HFF-Myc (cell line): ENCODE results near the gene KCNJ5.

ENCODE experiments used
- DNase-seq: peaks from one replicate; pipeline ENCODE4 v3.0.0-alpha.2; 2011; ENCODE audit warnings: low read depth; ENCODE audit errors: extremely low read depth
- H3K4me3 ChIP-seq: replicated peaks from 2 replicates; pipeline ENCODE4 v1.5.1; 2011; ENCODE audit warnings: low read depth, mild to moderate bottlenecking, control low read depth, low read length
- TF ChIP-seq, protein P1 (sequence below): IDR thresholded peaks from 2 replicates; pipeline ENCODE4 v1.5.1; 2012; ENCODE audit warnings: mild to moderate bottlenecking, low read depth, low read length, control low read depth; ENCODE audit errors: missing control alignments

The KCNJ5 gene

DNA sequence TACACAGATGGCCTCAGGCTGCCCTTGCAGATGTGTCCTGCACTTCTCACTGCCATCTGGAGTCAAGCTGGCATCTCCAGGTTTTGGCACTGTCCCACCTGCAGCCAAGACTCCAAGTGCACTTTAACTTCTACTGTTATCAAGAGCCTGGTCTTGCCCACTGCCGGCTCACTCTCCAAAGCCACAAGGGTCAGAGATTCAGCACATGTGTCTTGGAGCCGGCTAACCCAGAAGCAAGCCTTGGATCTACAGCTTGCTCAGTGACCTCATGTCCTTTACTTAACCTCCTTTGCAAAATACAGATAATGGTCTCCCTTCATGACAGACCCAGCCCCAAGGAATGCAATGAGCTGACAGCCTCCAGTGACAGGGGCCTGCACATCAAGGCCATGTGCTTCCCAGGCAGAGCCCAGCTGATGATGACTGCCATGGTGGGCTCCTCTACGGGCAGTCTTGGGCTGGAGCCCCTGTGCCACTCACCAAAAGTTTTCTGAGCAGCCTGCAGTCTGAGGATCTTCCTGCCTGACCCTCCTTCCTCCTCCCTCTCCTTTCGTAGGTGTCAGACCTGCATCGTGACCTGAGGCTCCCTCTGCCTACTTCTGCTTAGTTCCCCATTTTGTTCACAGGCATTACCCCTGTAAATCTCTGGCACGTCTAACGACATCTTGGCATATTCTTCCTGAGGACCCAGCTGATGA lies 42.5 kb downstream of the KCNJ5 start:
- no peak overlapping the region for H3K4me3 ChIP-seq
- peak; percentile 35 for DNase-seq
- TF ChIP-seq, protein P1, sequence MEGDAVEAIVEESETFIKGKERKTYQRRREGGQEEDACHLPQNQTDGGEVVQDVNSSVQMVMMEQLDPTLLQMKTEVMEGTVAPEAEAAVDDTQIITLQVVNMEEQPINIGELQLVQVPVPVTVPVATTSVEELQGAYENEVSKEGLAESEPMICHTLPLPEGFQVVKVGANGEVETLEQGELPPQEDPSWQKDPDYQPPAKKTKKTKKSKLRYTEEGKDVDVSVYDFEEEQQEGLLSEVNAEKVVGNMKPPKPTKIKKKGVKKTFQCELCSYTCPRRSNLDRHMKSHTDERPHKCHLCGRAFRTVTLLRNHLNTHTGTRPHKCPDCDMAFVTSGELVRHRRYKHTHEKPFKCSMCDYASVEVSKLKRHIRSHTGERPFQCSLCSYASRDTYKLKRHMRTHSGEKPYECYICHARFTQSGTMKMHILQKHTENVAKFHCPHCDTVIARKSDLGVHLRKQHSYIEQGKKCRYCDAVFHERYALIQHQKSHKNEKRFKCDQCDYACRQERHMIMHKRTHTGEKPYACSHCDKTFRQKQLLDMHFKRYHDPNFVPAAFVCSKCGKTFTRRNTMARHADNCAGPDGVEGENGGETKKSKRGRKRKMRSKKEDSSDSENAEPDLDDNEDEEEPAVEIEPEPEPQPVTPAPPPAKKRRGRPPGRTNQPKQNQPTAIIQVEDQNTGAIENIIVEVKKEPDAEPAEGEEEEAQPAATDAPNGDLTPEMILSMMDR: no peak

DNA sequence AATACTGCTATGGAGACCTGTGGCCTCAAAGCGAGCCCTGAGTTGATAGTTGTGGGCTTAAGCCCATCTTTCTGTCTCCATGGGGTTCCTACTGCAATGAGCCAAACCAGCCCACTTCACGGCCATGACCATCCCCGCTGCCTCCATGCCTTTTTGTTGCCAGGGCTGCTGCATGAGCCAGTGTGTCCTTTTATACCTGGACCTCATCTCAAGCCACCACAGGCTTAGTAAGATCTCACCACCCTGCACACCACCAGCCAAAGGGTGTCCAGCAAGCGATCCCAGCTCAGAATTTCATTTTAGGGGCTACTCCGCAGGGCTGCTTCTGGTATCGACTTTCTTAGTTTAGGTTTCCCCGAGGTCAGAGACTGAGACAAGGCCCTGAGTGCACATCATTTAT lies 43.2 kb downstream of the KCNJ5 start:
- TF ChIP-seq, protein P1: no peak
- DNase-seq: no peak
- H3K4me3 ChIP-seq: no peak overlapping the region

DNA sequence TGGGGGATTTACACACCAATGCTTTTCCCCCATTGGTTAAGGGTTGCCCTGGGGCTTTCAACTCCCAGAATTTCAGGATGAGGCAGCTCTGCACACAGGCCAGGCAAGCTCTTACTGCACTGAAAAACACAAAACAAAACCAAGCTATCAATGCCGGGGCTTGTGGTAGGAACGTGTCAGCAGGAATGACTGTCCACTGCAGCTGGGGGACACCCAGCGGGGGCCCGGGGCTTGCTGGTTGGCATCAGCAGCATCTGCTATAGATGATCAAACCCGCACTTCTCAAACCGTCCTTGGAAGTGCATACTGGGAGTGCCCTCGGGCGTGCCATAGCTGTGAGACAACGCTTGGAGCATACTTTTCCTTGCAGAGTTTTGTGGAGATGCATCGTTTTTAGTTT lies 43.8 kb downstream of the KCNJ5 start:
- DNase-seq: no peak
- H3K4me3 ChIP-seq: no peak overlapping the region
- TF ChIP-seq, protein P1: no peak

DNA sequence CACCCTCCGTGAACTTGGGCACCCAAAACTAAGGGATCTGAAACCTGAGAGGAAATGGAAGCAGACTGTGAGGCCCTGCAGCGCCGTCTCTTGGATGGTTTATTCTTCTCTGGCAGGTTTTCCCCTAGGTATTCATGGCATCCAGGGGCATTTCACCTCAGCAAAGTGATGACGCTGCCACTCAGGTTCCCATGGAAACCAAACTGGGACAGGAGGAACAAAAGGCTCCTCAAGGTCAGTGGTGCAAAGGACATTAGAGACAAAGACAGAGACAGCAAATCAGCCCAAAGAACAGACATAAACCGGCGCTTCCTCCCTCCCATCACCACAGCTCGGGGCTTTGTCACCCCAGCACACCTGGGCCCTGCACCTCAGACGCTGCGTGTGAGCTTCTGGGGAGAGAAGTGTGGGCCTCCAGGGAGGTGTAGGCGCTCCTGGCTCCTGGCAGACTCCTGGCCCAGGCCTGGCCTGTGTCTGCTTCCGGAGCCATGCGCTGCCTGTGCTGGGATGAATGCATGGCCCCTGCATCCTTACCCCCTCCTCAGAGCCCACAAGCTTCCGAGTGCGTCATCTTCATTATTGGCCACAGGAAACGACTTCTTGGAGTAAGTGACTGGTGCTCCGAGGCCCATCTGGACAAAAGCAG lies 45.6 kb downstream of the KCNJ5 start:
- no peak overlapping the region for H3K4me3 ChIP-seq
- no peak for DNase-seq
- TF ChIP-seq, protein P1: no peak

DNA sequence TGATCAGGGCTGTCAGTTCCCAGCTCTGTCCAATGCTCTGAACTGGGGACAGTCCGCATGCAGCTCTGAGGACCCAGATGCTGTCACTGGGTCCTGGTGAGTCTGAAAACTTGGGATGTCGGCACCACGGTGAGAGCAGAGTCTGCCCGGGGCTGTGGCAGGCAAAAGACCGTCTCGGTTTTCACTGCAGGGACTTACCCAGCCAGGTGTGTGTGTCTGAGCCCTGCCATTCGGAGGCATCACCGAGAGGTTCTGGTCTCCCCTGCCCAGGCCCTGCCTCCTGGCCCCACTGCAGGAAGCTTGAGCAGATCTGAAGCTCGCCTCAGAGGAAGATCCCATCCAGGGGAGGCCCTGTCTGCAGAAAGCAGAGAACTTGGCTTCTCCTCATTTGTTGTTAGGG lies 46.3 kb downstream of the KCNJ5 start:
- TF ChIP-seq, protein P1: no peak
- no peak overlapping the region for H3K4me3 ChIP-seq
- DNase-seq: no peak

DNA sequence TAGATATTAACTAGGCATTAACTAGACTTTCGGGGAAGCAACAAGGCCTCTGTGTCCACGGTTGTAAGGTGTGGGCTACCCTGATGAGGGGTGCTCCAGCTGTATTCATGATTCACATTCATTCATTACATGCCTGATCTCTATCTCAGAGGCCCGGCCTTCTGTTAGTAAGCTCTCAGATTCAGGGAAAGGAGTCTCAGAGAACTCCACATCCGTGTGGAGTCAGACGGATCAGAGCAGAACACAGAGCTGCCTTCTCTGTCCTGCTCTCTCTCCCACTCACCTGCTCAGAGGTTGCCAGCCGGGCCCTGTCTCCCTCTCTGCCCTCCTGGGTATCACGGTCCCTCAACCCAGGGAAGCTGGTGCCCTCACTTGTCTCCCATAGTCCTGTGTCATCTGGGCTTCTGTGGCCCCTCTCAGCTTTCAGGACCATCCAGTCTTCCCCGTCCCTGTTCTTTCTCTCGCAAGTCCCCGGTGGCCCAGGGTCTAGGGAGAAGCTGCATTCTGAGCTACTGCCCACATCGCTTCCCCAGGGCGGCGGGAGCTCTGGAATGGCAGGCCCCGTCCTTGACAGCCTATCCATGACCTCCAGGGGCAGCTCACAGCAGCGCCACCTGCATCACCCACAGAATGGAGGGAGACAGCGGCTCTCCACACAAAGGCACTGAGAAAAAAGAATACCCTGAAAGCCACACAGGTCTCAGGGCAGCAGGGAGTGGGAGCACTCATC lies 47.2 kb downstream of the KCNJ5 start:
- no peak overlapping the region for H3K4me3 ChIP-seq
- TF ChIP-seq, protein P1: no peak
- no peak for DNase-seq
